ENCODE measurements around the gene TMEM236.

The TMEM236 gene

GRCh38 chr10:17838080-17838648 is 86.2 kb downstream of the TMEM236 start:
- no peak for DNase-seq (ENCODE audit: low spot score)
- TF ChIP-seq, protein P1, sequence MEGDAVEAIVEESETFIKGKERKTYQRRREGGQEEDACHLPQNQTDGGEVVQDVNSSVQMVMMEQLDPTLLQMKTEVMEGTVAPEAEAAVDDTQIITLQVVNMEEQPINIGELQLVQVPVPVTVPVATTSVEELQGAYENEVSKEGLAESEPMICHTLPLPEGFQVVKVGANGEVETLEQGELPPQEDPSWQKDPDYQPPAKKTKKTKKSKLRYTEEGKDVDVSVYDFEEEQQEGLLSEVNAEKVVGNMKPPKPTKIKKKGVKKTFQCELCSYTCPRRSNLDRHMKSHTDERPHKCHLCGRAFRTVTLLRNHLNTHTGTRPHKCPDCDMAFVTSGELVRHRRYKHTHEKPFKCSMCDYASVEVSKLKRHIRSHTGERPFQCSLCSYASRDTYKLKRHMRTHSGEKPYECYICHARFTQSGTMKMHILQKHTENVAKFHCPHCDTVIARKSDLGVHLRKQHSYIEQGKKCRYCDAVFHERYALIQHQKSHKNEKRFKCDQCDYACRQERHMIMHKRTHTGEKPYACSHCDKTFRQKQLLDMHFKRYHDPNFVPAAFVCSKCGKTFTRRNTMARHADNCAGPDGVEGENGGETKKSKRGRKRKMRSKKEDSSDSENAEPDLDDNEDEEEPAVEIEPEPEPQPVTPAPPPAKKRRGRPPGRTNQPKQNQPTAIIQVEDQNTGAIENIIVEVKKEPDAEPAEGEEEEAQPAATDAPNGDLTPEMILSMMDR (conservative IDR thresholded peaks at IDR 0.05; ENCODE audit: low read depth): no peak
- CTCF ChIA-PET: no interaction called here
- POLR2A ChIA-PET (ENCODE audit: low non-redundant PET): no interaction called here
- H3K27ac ChIP-seq: no peak overlapping the region

GRCh38 chr10:17841050-17841449 is 89.0 kb downstream of the TMEM236 start:
- peak; percentile 44 for DNase-seq (ENCODE audit: low spot score)
- ChIA-PET POLR2A (ENCODE audit: low non-redundant PET) (no interaction called here), CTCF (no interaction called here)
- H3K27ac ChIP-seq: no peak overlapping the region
- TF ChIP-seq, protein P1 (conservative IDR thresholded peaks at IDR 0.05; ENCODE audit: low read depth): no peak

- TF ChIP-seq, protein P1 (conservative IDR thresholded peaks at IDR 0.05; ENCODE audit: low read depth): no peak
- ChIA-PET CTCF (no interaction called here), POLR2A (ENCODE audit: low non-redundant PET) (no interaction called here)
Observed at GRCh38 chr10:17842641-17843040, 90.6 kb downstream of the TMEM236 start.

GRCh38 chr10:17847585-17848296 is 95.7 kb downstream of the TMEM236 start:
- CTCF ChIA-PET: interaction anchor here (0.6 to 1.0 kb wide), 2 partner anchors 22 to 1483 kb away, joined by 3 to 7 read pairs; no protein-coding TSS in a partner anchor
- DNase-seq (ENCODE audit: low spot score): no peak
- POLR2A ChIA-PET (ENCODE audit: low non-redundant PET): no interaction called here
- TF ChIP-seq, protein P1 (conservative IDR thresholded peaks at IDR 0.05; ENCODE audit: low read depth): peak; percentile 66
- no peak overlapping the region for H3K27ac ChIP-seq

More at GRCh38 chr10:17842641-17843040, 90.6 kb downstream of the TMEM236 start:
- DNase-seq (ENCODE audit: low spot score): no peak
- H3K27ac ChIP-seq: no peak overlapping the region

- TF ChIP-seq, protein P1 (conservative IDR thresholded peaks at IDR 0.05; ENCODE audit: low read depth): no peak
- DNase-seq (ENCODE audit: low spot score): no peak
- ChIA-PET CTCF (no interaction called here), POLR2A (ENCODE audit: low non-redundant PET) (no interaction called here)
- H3K27ac ChIP-seq: no peak overlapping the region
Observed at GRCh38 chr10:17848646-17849045, 96.6 kb downstream of the TMEM236 start.

All from RWPE1 (cell line).